ENCODE measurements around the gene RASSF7. TPM values are rescaled to one million over a fixed set of nuclear protein-coding genes. Genes with fewer than 3 reads are reported as not detected.

Gene RASSF7
- total RNA-seq, 4 donors from 2014 or later = 0.49 to 7.6 (median 4.5) TPM

DNA sequence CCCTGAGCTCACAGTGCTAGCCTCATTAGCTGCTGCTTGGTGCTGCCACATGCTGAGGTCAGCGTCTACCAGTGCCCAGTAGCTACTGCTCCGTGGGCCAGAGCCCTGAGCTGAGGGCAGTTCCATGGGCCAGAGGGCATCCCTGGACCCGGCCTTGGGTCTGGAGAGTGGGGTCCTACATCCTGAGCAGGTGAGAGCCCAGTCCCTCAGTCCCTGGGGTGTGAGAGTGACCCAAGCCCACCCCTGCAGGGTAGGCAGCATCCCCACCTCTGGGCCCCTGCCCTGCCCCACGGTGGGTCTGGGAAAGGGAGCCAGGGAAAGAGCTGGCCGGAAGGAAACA lies 10.1 kb upstream of the RASSF7 start:
- no peak for TF ChIP-seq CTCF (IDR thresholded peaks at IDR 0.05; ENCODE audit: low read depth)

DNA sequence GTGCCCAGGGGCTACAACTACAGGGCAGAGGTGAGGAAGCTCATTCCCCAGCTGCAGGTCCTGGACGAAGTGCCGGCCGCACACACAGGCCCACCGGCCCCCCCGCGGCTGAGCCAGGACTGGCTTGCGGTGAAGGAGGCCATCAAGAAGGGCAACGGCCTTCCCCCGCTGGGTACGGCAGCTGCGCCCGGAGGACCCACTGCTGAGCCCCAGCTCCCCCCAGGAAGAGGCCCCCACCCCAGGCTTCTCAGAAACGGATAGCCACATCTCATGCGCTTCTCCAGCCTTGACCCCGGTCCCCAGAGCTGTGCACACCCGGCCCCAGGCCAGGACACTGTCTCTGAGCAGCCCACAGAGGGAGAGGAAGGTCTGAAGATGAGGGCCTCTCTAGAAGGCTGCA lies 9.6 kb upstream of the RASSF7 start:
- no peak for TF ChIP-seq CTCF (IDR thresholded peaks at IDR 0.05; ENCODE audit: low read depth)

DNA sequence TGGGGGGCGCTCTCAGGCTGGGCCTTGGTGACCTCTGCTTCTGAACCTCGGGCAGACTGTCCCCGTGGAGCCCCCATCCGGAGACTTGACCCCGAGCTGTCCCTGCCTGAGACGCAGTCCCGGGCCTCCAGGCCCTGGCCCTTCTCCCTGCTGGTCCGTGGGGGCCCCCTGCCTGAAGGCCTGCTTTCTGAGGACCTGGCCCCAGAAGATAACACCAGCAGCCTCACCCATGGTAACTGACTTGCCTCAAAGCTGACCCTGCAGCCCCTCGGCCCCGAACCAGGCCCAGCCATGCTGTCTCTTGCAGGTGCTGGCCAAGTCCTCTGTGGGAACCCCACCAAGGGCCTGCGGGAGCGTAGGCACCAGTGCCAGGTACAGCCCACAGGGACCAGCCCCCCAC lies 9.2 kb upstream of the RASSF7 start:
- no peak for TF ChIP-seq CTCF (IDR thresholded peaks at IDR 0.05; ENCODE audit: low read depth)

DNA sequence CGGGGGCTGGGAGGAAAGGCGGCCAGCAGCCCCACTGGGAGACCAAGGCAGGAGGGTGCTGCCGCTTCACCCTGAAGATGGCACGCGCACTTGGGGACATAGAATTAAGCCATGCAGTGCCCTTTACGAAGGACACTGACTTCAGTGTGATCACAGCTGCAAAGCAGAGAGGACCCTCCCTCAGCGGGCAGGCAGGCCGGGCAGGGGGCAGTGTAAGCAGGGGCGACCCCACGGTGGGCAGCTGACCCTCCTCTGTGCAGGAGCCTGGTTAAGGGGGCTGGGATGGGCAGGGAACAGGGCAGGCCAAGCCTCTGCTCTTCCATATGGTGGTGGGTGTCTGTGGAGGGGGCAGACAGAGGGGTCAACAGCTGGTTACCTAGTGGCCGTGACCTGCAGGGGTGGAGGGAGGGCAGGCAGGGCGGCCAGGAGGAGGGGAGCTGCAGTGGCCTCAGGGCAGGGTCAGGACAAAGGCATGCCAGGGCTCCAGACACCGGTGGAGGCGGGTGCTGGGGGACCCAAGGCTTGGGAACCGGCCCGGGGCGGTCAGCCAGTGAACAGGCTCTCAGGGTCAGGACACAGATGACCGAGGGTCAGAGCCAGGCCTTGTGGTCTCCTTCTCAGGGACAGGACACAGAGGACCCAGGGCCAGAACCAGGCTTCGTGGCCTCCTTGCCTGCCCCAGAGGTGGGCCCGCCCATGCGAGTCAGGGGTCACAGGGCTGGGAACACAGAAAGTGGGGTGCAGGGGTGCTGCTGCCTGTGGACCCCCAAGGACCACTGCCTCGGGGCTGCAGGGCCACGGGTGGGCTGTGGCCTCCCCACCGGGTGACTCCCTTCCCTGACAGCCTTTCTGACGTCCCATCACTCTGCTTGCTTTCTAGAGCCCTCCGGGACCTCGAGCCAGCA lies 7.4 kb upstream of the RASSF7 start:
- TF ChIP-seq CTCF (IDR thresholded peaks at IDR 0.05; ENCODE audit: low read depth) = no peak

DNA sequence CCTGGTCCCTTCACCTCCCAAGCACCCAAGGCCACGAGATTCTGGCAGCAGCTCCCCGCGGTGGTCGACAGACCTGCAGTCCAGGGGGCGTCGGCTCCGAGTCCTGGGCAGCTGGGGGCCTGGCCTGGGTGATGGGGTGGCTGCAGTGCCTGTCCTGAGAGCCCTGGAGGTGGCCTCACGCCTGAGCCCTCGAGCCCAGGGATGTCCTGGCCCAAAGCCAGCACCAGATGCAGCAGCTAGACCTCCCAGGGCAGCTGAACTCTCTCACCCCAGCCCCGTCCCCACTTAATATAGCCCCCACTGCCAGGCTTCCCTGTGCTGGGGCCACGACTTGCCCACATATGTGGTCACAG lies 6.8 kb upstream of the RASSF7 start:
- no peak for TF ChIP-seq CTCF (IDR thresholded peaks at IDR 0.05; ENCODE audit: low read depth)

DNA sequence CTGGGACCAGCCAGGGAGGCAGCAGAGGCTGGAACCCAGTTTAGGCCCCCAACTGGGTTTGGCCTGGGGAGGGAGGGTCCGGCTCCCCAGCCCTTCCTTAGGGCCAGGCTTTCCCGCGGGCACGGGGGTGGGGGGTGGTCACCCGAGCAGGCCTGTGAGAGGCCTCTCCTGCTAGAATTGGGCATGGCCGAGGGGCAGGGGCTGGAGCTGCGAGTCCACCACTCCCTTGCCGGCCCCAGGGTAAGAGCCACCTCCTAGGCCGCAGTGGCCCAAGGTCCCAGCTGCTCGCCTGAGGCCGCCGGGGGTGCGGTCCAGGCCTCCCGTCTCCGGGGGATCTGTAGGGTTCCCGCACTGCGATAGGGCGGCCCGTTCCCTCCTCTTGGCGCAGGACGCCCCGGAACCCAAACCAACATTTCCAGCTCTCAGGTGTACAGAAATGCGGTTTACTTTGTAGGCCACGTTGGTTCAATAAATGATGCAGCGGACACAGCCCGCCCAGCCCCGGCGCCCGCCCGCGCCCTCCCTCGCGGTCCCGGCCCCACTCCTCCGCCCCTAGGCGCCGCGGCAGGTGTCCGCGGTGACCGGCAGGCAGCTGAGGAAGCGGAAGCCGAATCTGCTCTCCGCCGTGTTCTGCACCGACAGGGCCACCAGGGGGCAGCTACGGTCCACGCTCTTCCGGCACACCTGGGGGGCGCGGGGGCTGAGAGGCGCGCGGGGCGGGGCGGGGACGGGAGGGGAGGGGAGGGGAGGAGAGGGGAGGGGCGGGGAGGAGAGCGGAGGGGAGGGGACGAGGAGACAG lies 6.1 kb upstream of the RASSF7 start:
- no peak for TF ChIP-seq CTCF (IDR thresholded peaks at IDR 0.05; ENCODE audit: low read depth)

GRCh38 chr11:555227-555779 lies 5.5 kb upstream of the RASSF7 start:
- TF ChIP-seq CTCF (IDR thresholded peaks at IDR 0.05; ENCODE audit: low read depth) = no peak
